H1 (cell line): ENCODE results near the gene FANCI. TPM values are rescaled to one million over a fixed set of nuclear protein-coding genes. Genes with fewer than 3 reads are reported as not detected.

ENCODE experiments used
- POLR2AphosphoS5 ChIP-seq: IDR thresholded peaks from 2 replicates; pipeline ENCODE4 v1.6.1; 2011; ENCODE audit warnings: low read depth, low read length
- TCF12 ChIP-seq: IDR thresholded peaks from 2 replicates; pipeline ENCODE4 v1.6.1; 2011; ENCODE audit warnings: low read depth, mild to moderate bottlenecking, low read length
- polyA plus RNA-seq, 7 experiments: library from polyadenylated mRNA; depleted of rRNA in 3 of 7; stranded (reverse) in 5 of 7; unstranded in 2 of 7; fragments of >200 nt in 5 of 7; fragments of 200-250 nt in 2 of 7; gene quantifications; 1 replicate in 5 of 7; 2 replicates in 1 of 7; 4 replicates in 1 of 7; pipeline versions ENCODE4 v1.2.1 to v1.2.3, GENCODE V29; 2011 to 2013; ENCODE audit warnings: missing spikeins in 2 of 7, mixed read lengths in 2 of 7
- total RNA-seq: library from RNA; stranded (reverse); fragmentation: NEBNext Ultra II Directional; extraction: Animal tissue kit (Norgen Biotek cat#: 25700); gene quantifications from 2 replicates; pipeline ENCODE4 v1.2.1, GENCODE V29; 2021
- TF ChIP-seq, protein P1 (sequence below): fragments of 300-600 bp; sonication (generic); IDR thresholded peaks from 2 replicates; pipeline ENCODE4 v1.7.1; 2012; ENCODE audit warnings: low read length, moderate library complexity, mild to moderate bottlenecking, inconsistent platforms; ENCODE audit not compliant: insufficient replicate concordance

The FANCI gene
- total and polyA plus RNA-seq, 2 of the 8 experiments (the other 6 are each of a cell fraction or from before 2014, with no cell fraction given) = 37.8 to 115 TPM

DNA sequence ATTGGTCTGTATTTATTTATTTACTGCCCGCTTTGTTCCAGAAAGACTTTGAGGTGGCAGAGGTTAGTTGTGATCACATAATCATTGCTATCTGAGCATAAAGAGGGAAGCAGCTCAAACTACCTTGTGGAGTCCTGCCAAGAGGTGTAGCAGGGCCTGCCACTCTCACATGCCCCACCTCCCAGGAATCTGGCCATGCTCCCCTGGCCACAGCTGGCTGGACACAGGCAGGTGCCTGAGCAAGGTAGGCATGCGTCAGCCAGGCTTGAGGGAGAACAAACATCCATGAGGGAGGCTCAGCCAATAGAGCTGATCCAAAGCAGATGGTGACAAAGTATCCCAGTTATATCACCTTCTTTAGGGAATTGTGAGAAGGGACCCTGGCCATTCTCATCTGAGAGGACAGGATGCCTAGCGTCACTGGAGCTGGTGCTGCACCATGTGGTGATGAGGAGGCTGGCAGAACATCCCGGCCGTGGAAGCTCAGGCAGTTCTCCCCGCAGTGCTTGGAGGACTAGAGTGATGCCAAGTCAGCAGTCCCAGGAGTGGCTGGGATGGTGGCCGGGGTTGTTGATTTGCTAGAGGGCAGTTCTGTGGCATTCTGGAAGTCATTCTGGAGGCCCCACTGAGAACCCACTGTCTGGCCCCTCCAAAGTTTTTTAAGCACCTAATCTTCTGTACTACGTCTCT, 97.7 kb downstream of the FANCI start (continued):
- TF ChIP-seq, protein P1, sequence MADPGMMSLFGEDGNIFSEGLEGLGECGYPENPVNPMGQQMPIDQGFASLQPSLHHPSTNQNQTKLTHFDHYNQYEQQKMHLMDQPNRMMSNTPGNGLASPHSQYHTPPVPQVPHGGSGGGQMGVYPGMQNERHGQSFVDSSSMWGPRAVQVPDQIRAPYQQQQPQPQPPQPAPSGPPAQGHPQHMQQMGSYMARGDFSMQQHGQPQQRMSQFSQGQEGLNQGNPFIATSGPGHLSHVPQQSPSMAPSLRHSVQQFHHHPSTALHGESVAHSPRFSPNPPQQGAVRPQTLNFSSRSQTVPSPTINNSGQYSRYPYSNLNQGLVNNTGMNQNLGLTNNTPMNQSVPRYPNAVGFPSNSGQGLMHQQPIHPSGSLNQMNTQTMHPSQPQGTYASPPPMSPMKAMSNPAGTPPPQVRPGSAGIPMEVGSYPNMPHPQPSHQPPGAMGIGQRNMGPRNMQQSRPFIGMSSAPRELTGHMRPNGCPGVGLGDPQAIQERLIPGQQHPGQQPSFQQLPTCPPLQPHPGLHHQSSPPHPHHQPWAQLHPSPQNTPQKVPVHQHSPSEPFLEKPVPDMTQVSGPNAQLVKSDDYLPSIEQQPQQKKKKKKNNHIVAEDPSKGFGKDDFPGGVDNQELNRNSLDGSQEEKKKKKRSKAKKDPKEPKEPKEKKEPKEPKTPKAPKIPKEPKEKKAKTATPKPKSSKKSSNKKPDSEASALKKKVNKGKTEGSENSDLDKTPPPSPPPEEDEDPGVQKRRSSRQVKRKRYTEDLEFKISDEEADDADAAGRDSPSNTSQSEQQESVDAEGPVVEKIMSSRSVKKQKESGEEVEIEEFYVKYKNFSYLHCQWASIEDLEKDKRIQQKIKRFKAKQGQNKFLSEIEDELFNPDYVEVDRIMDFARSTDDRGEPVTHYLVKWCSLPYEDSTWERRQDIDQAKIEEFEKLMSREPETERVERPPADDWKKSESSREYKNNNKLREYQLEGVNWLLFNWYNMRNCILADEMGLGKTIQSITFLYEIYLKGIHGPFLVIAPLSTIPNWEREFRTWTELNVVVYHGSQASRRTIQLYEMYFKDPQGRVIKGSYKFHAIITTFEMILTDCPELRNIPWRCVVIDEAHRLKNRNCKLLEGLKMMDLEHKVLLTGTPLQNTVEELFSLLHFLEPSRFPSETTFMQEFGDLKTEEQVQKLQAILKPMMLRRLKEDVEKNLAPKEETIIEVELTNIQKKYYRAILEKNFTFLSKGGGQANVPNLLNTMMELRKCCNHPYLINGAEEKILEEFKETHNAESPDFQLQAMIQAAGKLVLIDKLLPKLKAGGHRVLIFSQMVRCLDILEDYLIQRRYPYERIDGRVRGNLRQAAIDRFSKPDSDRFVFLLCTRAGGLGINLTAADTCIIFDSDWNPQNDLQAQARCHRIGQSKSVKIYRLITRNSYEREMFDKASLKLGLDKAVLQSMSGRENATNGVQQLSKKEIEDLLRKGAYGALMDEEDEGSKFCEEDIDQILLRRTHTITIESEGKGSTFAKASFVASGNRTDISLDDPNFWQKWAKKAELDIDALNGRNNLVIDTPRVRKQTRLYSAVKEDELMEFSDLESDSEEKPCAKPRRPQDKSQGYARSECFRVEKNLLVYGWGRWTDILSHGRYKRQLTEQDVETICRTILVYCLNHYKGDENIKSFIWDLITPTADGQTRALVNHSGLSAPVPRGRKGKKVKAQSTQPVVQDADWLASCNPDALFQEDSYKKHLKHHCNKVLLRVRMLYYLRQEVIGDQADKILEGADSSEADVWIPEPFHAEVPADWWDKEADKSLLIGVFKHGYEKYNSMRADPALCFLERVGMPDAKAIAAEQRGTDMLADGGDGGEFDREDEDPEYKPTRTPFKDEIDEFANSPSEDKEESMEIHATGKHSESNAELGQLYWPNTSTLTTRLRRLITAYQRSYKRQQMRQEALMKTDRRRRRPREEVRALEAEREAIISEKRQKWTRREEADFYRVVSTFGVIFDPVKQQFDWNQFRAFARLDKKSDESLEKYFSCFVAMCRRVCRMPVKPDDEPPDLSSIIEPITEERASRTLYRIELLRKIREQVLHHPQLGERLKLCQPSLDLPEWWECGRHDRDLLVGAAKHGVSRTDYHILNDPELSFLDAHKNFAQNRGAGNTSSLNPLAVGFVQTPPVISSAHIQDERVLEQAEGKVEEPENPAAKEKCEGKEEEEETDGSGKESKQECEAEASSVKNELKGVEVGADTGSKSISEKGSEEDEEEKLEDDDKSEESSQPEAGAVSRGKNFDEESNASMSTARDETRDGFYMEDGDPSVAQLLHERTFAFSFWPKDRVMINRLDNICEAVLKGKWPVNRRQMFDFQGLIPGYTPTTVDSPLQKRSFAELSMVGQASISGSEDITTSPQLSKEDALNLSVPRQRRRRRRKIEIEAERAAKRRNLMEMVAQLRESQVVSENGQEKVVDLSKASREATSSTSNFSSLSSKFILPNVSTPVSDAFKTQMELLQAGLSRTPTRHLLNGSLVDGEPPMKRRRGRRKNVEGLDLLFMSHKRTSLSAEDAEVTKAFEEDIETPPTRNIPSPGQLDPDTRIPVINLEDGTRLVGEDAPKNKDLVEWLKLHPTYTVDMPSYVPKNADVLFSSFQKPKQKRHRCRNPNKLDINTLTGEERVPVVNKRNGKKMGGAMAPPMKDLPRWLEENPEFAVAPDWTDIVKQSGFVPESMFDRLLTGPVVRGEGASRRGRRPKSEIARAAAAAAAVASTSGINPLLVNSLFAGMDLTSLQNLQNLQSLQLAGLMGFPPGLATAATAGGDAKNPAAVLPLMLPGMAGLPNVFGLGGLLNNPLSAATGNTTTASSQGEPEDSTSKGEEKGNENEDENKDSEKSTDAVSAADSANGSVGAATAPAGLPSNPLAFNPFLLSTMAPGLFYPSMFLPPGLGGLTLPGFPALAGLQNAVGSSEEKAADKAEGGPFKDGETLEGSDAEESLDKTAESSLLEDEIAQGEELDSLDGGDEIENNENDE = no peak
- no peak for TF ChIP-seq POLR2AphosphoS5
- TF ChIP-seq TCF12 = no peak
